ENCODE measurements around the gene TBC1D17. TPM values are rescaled to one million over a fixed set of nuclear protein-coding genes. Genes with fewer than 3 reads are reported as not detected.

TBC1D17 gene
- total and polyA plus RNA-seq, 10 of the 15 experiments (the other 5 are each of a cell fraction or from before 2014, with no cell fraction given) = 0.42 to 20.4 (median 11.2) TPM

- H2AFZ ChIP-seq (ENCODE audit: control insufficient read depth, low read depth, low read length) = no peak overlapping the region
- no peaks in the 10 kb centered on the region for H3K27me3 ChIP-seq (replicated peaks in 1 of 2; ENCODE audit: control insufficient read depth in 2 of 2, insufficient read depth in 2 of 2, low read length in 1 of 2)
- intact Hi-C loops (cut with micrococcal nuclease; ENCODE audit: unreplicated experiment) (no loop called here), in situ Hi-C loops (cut with MboI) (no loop called here)
- H4K20me1 ChIP-seq (ENCODE audit: control insufficient read depth, insufficient read depth) = no peaks in the 10 kb centered on the region
- H3K27ac ChIP-seq (ENCODE audit: control insufficient read depth, insufficient read depth) = no peak overlapping the region
- no peak overlapping the region for H3K4me2 ChIP-seq (ENCODE audit: control insufficient read depth, insufficient read depth)
- ChIA-PET POLR2A (no interaction called here), CTCF (no interaction called here), RAD21 (ENCODE audit: unreplicated experiment) (no interaction called here), SMC1A (ENCODE audit: uncharacterized antibody, unreplicated experiment) (no interaction called here)
- H3K4me3 ChIP-seq = no peak overlapping the region
- BruUV-seq (replicated peaks) = no TSS peak
- 74% methylated on average over 17 of the region's 17 CpGs for WGBS (ENCODE audit: insufficient coverage, insufficient replicate concordance, low lambda C conversion rate, missing lambda C conversion rate)
- H3K9ac ChIP-seq (ENCODE audit: control insufficient read depth, insufficient read depth, low read length) = no peak overlapping the region
- no peak for ATAC-seq
- no peak for DNase-seq (ENCODE audit: low read depth, low spot score)
- FAIRE-seq = no peak
- H3K79me2 ChIP-seq (ENCODE audit: control insufficient read depth, insufficient read depth, low read length) = peaks cover 3% of the 10 kb centered on the region
- H3K36me3 ChIP-seq (ENCODE audit: control insufficient read depth in 2 of 2, insufficient read depth in 2 of 2, low read length in 1 of 2) = peaks cover 9 to 32% of the 10 kb centered on the region in 2 experiments
- TF ChIP-seq POLR2AphosphoS5 (IDR thresholded peaks at IDR 0.05; ENCODE audit: low read length) = peak; percentile 58
- TF ChIP-seq POLR2A (IDR thresholded peaks at IDR 0.05; ENCODE audit: low read depth, low read length) = peak; percentile 51; the same call in 1 of the 2 replicates
- TF ChIP-seq BHLHE40 (IDR thresholded peaks at IDR 0.05; ENCODE audit: borderline replicate concordance in 1 of 2, low read depth in 2 of 2, low read length in 1 of 2) = no peak
- 0 out of 2 replicates have a peak, but pooled peaks have one; percentile 22 for TF ChIP-seq POLR2AphosphoS2 (IDR thresholded peaks at IDR 0.05; ENCODE audit: low read depth, low read length)
- no peaks in the 10 kb centered on the region for H3K4me1 ChIP-seq (ENCODE audit: control insufficient read depth, insufficient read depth, low read length)
- no peaks in the 10 kb centered on the region for H3K9me3 ChIP-seq (replicated peaks; ENCODE audit: control insufficient read depth, insufficient read depth, low read length)
These were observed 17.0 kb upstream of the TBC1D17 start for GRCh38 chr19:49860336-49861102.

GRCh38 chr19:49861107-49861506 is 16.4 kb upstream of the TBC1D17 start:
- SMC1A ChIA-PET (ENCODE audit: uncharacterized antibody, unreplicated experiment) = no interaction called here
- H4K20me1 ChIP-seq (ENCODE audit: control insufficient read depth, insufficient read depth) = no peaks in the 10 kb centered on the region
- H2AFZ ChIP-seq (ENCODE audit: control insufficient read depth, low read depth, low read length) = no peak overlapping the region
- H3K36me3 ChIP-seq (ENCODE audit: control insufficient read depth in 2 of 2, insufficient read depth in 2 of 2, low read length in 1 of 2) = peaks cover 9 to 32% of the 10 kb centered on the region in 2 experiments
- no peak for DNase-seq (ENCODE audit: low read depth, low spot score)
- H3K27me3 ChIP-seq (replicated peaks in 1 of 2; ENCODE audit: control insufficient read depth in 2 of 2, insufficient read depth in 2 of 2, low read length in 1 of 2) = no peaks in the 10 kb centered on the region
- 96% methylated on average over 11 of the region's 13 CpGs for WGBS (ENCODE audit: insufficient coverage, insufficient replicate concordance, low lambda C conversion rate, missing lambda C conversion rate)
- H3K4me1 ChIP-seq (ENCODE audit: control insufficient read depth, insufficient read depth, low read length) = peaks cover under 1% of the 10 kb centered on the region; the same call in 1 of the 2 replicates
- H3K9me3 ChIP-seq (replicated peaks; ENCODE audit: control insufficient read depth, insufficient read depth, low read length) = no peaks in the 10 kb centered on the region
- no peak overlapping the region for H3K9ac ChIP-seq (ENCODE audit: control insufficient read depth, insufficient read depth, low read length)
- H3K79me2 ChIP-seq (ENCODE audit: control insufficient read depth, insufficient read depth, low read length) = peaks cover 9% of the 10 kb centered on the region
- POLR2A ChIA-PET = no interaction called here
- H3K4me2 ChIP-seq (ENCODE audit: control insufficient read depth, insufficient read depth) = no peak overlapping the region
- RAD21 ChIA-PET (ENCODE audit: unreplicated experiment) = no interaction called here
- CTCF ChIA-PET = interaction anchor here (0.6 kb wide), 1 partner anchor 57 kb away, joined by 3 read pairs; no protein-coding TSS in a partner anchor
- FAIRE-seq = no peak
- intact Hi-C loops (cut with micrococcal nuclease; ENCODE audit: unreplicated experiment) (no loop called here), in situ Hi-C loops (cut with MboI) (no loop called here)
- H3K4me3 ChIP-seq = no peak overlapping the region
- no TSS peak for BruUV-seq (replicated peaks)
- no peak for ATAC-seq
- no peak overlapping the region for H3K27ac ChIP-seq (ENCODE audit: control insufficient read depth, insufficient read depth)
- no peak for TF ChIP-seq EP300 (IDR thresholded peaks at IDR 0.05; ENCODE audit: borderline replicate concordance in 1 of 2, control insufficient read depth in 1 of 2, low read depth in 2 of 2, low read length in 2 of 2)
- no peak for TF ChIP-seq CTCF (IDR thresholded peaks at IDR 0.05 in 2 of 3, conservative IDR thresholded peaks at IDR 0.05 in 1 of 3; ENCODE audit: control insufficient read depth in 2 of 3, extremely low read depth in 1 of 3, insufficient read depth in 1 of 3, low read depth in 3 of 3, low read length in 3 of 3)
- TF ChIP-seq EZH2 (IDR thresholded peaks at IDR 0.05; ENCODE audit: borderline replicate concordance, control insufficient read depth, low read depth, low read length) = no peak
- no peak for TF ChIP-seq SP1 (IDR thresholded peaks at IDR 0.05; ENCODE audit: low read depth, low read length)
- no peak for TF ChIP-seq ZBTB40 (IDR thresholded peaks at IDR 0.05; ENCODE audit: borderline replicate concordance)
- no peak for TF ChIP-seq IKZF2 (IDR thresholded peaks at IDR 0.05)
